HepG2 (cell line): Measurements from ENCODE around the gene PLEKHG7.

Experiments
- EP300 ChIP-seq, 3 experiments: sonication (generic) in 1 of 3; formaldehyde crosslinking in 1 of 3; IDR thresholded peaks; 2 replicates each; pipeline versions ENCODE4 v1.5.1 to v1.6.1; 2011 to 2020; ENCODE audit warnings: low read depth in 2 of 3, low read length in 2 of 3, borderline replicate concordance in 1 of 3, improper control_type of control experiment in 1 of 3, mild to moderate bottlenecking in 1 of 3, missing genetic modification reagents in 1 of 3, moderate library complexity in 1 of 3
- NFKBIZ ChIP-seq: IDR thresholded peaks from 2 replicates; pipeline ENCODE4 v1.6.1; 2018; ENCODE audit warnings: missing genetic modification reagents, missing compliant biosample characterization
- PCBP1 ChIP-seq: fragments of 200-400 bp; formaldehyde crosslinking; IDR thresholded peaks from 2 replicates; pipeline ENCODE4 v1.6.1; 2017; ENCODE audit warnings: mild to moderate bottlenecking, low read depth, low read length, borderline replicate concordance
- SALL2 ChIP-seq: sonication (generic); formaldehyde crosslinking; IDR thresholded peaks from 2 replicates; pipeline ENCODE4 v1.8.1; 2023; ENCODE audit warnings: mild to moderate bottlenecking, missing genetic modification reagents, inconsistent platforms
- TBP ChIP-seq: sonication (generic); formaldehyde crosslinking; IDR thresholded peaks from 2 replicates; pipeline ENCODE4 v1.5.0; 2020; ENCODE audit warnings: missing genetic modification reagents
- ZNF331 ChIP-seq: sonication (generic); formaldehyde crosslinking; IDR thresholded peaks from 2 replicates; pipeline ENCODE4 v1.4.0; 2020; ENCODE audit warnings: missing genetic modification reagents
- ZNF431 ChIP-seq: sonication (generic); formaldehyde crosslinking; IDR thresholded peaks from 2 replicates; pipeline ENCODE4 v1.9.0; 2022; ENCODE audit warnings: missing genetic modification reagents, low read depth, mild to moderate bottlenecking, borderline replicate concordance
- ZNF589 ChIP-seq: sonication (generic); formaldehyde crosslinking; conservative IDR thresholded peaks from 2 replicates; pipeline ENCODE4 v1.8.0; 2022; ENCODE audit warnings: mild to moderate bottlenecking, moderate library complexity, missing genetic modification reagents
- ZNF737 ChIP-seq: sonication (generic); formaldehyde crosslinking; IDR thresholded peaks from 2 replicates; pipeline ENCODE4 v1.5.0; 2020; ENCODE audit warnings: missing genetic modification reagents, mild to moderate bottlenecking, borderline replicate concordance
- TF ChIP-seq, protein P1 (sequence below): sonication (generic); formaldehyde crosslinking; IDR thresholded peaks from 2 replicates; pipeline ENCODE4 v1.8.1; 2023; ENCODE audit warnings: mild to moderate bottlenecking, missing genetic modification reagents
- TF ChIP-seq, protein P2 (sequence below): sonication (generic); formaldehyde crosslinking; IDR thresholded peaks from 2 replicates; pipeline ENCODE4 v1.5.0; 2020; ENCODE audit warnings: mild to moderate bottlenecking, missing genetic modification reagents, moderate library complexity

DNA sequence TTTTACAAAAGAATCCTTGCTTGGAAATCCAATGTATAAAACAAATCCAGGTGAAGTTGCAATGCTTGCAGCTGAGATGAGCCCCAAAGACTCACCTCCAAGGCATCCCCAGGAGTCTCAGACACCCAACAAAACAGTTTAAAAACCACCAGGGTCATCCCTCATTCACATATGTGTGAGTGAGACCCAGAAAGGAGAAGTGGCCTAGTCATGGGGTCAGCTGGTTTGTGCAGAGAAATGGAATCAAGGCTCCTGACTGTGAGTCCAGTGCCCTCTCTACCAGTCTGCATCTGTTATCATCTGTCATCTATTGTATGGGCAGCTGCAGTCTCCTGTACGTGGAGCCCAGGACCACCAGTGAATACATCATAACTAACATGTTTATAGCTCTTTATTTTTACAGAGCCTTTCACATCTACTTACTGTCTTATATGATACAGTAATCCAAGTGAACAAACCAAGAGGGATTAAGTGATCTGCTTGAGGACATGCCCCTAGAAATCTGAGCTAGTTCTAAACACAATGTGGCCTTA is 27.1 kb downstream of the PLEKHG7 start:
- TF ChIP-seq NFKBIZ (no peak), ZNF737 (no peak), ZNF431 (CRISPR knock-in tag) (no peak), EP300 (IDR thresholded peaks at IDR 0.05; ENCODE audit: low read depth in 2 of 2, low read length in 2 of 2) (no peak), EP300 (CRISPR knock-in tag; IDR thresholded peaks at IDR 0.05; ENCODE audit: borderline replicate concordance) (no peak), ZNF589 (CRISPR knock-in tag) (no peak), PCBP1 (no peak), SALL2 (CRISPR knock-in tag) (no peak), ZNF331 (CRISPR knock-in tag) (no peak), TBP (no peak)
- TF ChIP-seq, protein P1, sequence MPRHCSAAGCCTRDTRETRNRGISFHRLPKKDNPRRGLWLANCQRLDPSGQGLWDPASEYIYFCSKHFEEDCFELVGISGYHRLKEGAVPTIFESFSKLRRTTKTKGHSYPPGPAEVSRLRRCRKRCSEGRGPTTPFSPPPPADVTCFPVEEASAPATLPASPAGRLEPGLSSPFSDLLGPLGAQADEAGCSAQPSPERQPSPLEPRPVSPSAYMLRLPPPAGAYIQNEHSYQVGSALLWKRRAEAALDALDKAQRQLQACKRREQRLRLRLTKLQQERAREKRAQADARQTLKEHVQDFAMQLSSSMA: no peak
- TF ChIP-seq, protein P2, sequence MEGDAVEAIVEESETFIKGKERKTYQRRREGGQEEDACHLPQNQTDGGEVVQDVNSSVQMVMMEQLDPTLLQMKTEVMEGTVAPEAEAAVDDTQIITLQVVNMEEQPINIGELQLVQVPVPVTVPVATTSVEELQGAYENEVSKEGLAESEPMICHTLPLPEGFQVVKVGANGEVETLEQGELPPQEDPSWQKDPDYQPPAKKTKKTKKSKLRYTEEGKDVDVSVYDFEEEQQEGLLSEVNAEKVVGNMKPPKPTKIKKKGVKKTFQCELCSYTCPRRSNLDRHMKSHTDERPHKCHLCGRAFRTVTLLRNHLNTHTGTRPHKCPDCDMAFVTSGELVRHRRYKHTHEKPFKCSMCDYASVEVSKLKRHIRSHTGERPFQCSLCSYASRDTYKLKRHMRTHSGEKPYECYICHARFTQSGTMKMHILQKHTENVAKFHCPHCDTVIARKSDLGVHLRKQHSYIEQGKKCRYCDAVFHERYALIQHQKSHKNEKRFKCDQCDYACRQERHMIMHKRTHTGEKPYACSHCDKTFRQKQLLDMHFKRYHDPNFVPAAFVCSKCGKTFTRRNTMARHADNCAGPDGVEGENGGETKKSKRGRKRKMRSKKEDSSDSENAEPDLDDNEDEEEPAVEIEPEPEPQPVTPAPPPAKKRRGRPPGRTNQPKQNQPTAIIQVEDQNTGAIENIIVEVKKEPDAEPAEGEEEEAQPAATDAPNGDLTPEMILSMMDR (CRISPR knock-in tag): no peak
